IPS-NIHi7 (cell line): ENCODE results near the gene SPATA9.
A peak's percentile ranks its signal among the peaks of the same experiment; 100 is the strongest.
"Not testable (repeated sequence)": the region's sequence is repeated elsewhere in the genome, so short reads cannot be mapped to it uniquely, and the experiment has no call there.

ENCODE experiments used
- DNase-seq: peaks from one replicate; pipeline ENCODE4 v3.0.0; 2012; ENCODE audit warnings: mixed read lengths; ENCODE audit errors: extremely low spot score

Gene SPATA9

DNA sequence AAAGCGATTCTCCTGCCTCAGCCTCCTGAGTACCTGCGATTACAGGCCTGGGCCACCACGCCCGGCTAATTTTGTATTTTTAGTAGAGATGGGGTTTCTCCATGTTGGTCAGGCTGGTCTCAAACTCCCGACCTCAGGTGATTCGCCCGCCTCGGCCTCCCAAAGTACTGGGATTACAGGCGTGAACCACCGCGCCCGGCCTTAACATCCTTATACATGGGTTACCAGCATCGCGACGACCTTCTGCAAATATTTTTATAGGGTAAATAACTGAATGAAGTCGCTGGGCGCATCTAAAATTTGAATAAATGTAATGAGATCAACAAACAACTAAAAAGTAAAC, 36.6 kb downstream of the SPATA9 start:
- not testable (repeated sequence) for DNase-seq

DNA sequence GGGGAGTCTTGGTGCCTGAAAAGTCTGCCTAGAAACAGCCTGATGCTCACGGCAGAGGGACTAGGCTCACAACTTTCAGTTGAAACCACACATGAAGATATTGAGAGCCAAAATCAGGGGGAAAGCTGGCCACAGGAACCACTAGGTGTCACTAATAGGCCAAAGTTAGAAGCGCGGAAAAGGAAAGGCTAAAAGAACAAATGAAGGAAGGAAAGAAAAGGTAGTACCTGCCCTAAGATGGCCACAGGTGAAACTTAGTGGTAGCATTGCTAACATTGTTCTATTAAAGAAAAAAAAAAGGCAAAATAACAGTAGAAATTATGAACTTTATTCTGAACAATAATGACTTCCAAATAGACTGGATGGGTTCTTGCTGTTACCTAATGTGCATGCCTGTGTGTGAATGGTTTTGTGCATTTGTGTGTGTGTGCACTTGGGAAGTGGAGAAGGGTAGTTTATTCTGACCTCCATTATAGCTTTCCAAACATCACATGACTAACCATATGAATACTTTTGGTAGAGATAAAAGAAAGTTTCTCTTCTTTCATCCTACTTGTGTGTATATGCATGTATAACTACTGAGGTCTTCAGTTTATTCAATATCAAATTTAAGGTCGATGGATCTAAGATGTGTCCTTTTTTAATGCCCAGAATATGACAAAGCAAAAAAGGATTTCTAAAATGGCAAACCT, 38.3 kb downstream of the SPATA9 start:
- peak; percentile 68 for DNase-seq

DNA sequence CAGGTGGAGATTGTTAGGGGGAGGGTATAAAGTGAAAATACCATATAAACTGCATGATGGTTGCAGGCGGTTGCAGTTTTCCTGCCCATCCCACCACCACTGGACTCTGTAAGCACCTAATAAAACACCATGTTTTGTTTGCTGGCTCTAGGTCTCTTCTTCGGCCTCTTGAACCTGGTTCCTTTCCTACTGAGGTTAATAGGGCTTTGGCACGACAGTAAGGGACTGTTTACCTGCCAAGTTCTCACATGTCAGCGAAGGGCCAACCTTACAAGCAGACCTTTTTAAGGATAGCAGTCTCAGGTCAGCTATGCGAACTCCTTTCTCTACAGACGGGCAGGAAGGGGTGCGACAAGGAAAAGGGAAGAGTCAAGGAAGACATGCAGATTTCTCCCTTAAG, 39.6 kb downstream of the SPATA9 start:
- DNase-seq: no peak

DNA sequence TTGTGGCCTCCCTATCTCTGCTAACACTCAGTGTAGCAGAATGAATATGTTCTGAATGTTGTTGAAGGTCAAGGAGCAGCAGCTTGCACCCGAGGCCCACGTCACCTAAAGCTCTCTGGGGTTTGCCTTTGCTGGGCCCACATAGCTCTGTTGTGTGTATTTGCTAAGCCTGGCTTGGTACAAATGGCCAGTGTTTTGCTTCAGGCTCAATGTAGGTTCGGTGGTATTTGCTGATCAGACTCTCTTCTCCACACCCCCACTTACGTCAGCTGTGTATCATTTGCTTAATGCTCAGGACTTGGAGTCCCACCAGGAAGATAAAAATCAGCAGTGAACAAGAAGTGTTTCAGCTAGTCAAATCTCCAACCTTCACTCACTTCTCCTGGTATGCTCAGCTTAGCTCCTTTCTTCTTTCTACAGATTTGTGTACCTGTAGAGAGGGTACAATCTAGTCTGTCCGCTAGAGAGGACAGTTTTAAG, 41.0 kb downstream of the SPATA9 start:
- DNase-seq: no peak

DNA sequence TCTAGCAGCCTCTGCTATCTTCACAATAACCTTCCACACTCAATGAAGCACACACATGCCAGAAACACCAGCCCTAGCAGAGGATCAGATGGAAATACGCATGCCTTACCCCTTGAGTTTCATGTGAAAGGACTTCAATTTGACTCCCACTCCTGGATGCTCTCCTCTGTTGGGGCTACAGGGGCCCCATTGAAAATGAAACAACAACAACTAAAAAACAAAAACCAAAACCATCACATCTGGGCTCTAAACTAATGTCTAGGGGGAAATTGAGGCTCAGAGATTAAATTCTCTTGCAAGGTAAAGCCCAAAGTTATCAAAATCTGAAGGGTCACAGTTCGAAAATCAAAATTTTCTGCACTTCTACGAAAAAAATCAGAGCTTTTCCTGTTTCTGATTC, 44.2 kb downstream of the SPATA9 start:
- no peak for DNase-seq

- no peak for DNase-seq
Measured at GRCh38 chr5:95634081-95634480, 48.7 kb downstream of the SPATA9 start.

DNA sequence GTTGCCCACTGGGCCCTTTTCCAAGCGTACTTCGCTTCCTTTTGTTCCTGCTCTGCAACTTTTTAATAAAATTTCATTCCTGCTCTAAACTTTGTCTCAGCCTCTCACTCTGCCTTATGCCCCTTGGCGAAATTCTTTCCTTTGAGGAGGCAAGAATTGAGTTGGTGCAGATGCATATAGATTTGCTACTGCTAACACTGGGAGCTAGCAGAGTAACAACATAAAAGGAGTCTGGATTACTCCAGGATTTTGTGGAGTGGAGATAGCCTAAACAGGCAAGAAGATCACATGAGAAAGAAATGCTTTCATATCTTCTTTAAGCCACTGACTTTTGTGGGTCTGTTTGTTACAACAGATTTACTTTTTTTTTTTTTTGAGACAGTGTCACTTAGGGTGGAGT, 49.1 kb downstream of the SPATA9 start:
- DNase-seq: no peak

GRCh38 chr5:95632942-95633341, 49.8 kb downstream of the SPATA9 start:
- not testable (repeated sequence) for DNase-seq

DNA sequence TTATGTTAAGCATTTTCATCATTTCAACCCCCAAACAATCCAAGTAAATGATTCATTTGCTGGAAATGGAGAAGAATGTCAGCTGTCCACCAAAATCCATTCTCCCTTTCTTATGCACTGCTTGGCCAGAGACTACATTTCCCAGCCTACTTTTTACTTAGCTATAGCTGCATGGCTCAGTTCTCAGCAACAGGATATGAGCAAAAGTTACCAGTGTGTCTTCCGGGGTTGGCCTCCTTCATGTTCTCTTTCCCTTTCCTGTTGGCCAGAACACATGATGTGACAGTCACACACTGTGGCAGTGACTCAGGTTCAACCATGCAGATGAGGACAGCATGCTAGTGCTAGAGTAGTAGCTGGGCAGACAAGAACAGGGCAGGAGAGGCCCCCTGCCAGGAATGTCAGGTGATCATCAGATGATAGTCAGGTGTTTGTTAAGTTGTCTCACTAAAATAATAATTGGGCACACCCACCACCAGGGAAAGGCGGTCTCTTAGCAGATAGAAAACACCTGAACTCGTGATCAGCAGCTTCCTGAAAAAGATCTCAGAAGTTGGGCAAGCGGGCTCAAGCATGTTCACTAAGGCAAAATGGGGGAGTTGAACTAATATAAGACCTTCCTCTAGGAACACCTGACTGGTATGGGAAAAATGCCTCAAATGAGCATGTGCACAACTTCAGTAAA, 50.7 kb downstream of the SPATA9 start:
- no peak for DNase-seq

- no peak for DNase-seq
Measured at GRCh38 chr5:95631255-95631958, 51.4 kb downstream of the SPATA9 start.

DNA sequence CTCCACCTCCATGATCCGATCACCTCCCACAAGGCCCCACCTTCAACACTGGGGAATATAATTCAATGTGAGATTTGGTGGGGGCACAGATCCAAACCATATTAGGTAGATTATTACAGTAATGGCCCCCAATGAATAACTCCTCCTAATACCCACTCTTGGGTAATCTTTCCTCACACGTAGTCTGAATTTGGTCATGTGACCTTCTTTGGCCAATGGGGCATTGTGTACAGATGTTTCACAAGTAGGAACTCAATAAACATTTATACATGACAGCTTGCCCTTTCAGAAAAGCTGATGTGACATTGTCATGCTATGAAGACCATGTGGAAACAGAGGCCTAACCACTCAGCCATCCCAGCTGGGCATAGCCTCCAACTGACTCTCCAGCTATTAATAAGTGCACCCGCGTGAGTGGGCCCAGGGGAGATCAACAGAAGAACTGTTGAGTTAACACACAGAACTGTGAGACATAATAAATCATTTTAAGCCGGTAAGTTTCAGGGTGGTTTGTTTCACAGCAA, 52.3 kb downstream of the SPATA9 start:
- DNase-seq: no peak

- DNase-seq: no peak
Measured at GRCh38 chr5:95628933-95629332, 53.9 kb downstream of the SPATA9 start.

GRCh38 chr5:95627971-95628810, 54.6 kb downstream of the SPATA9 start:
- no peak for DNase-seq

GRCh38 chr5:95626701-95627100, 56.1 kb downstream of the SPATA9 start:
- DNase-seq: no peak

GRCh38 chr5:95624368-95624767, 58.4 kb downstream of the SPATA9 start:
- no peak for DNase-seq

GRCh38 chr5:95623706-95624105, 59.1 kb downstream of the SPATA9 start:
- DNase-seq: no peak

DNA sequence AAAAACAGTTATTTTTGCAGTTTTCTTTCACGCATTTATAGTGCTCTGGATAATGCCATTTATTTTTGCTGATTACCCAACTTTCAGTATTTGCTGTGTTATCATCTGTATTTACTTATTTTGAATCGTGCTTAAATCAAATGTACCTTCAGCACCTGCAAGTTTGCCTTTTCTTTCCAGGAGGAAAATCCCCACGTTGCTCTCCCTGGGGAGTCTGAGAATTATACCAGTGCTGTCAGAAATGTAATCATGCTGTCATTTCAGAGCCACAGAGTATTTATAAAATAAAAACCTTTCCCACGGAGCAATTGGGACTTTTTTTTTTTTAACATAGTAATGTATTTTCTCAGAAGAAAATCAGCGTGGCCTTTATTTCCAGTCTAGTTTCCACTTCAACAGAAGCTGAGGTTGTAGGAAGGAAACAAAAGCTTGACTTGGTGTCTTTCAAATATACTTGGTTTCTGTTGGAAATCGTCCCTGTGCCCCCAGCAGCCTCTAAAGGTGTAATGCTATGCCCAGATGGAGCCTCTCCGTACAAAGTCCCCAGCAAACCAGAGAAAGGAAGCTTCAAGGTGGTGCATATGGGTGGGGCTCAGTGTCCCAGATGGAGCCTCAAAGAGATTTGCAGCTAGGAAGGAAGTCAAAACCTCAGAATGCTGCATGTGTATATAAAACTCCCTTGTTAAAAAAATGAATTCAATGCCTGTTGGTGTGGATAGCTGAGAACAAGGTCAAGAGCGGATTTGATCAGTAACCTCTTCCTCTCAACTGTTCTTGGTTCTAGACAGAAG, 60.8 kb downstream of the SPATA9 start:
- DNase-seq: no peak

GRCh38 chr5:95620870-95621838, 61.6 kb downstream of the SPATA9 start:
- DNase-seq: peak; percentile 66

DNA sequence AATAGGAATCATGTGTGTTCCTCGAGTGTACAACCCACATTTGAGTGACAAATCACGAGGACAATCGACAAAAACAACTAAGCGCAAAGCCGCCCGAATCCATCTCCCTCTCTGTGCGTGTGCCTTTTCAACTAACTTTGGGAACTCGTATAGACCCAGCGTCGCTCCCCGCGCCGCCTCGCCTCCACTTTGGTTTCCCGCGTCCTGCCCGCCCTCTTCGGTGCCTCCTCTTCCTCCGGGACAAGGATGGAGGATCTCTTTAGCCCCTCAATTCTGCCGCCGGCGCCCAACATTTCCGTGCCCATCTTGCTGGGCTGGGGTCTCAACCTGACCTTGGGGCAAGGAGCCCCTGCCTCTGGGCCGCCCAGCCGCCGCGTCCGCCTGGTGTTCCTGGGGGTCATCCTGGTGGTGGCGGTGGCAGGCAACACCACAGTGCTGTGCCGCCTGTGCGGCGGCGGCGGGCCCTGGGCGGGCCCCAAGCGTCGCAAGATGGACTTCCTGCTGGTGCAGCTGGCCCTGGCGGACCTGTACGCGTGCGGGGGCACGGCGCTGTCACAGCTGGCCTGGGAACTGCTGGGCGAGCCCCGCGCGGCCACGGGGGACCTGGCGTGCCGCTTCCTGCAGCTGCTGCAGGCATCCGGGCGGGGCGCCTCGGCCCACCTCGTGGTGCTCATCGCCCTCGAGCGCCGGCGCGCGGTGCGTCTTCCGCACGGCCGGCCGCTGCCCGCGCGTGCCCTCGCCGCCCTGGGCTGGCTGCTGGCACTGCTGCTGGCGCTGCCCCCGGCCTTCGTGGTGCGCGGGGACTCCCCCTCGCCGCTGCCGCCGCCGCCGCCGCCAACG, 62.5 kb downstream of the SPATA9 start, which contains the start of gene GPR150:
Gene GPR150, plus strand, starts transcription at position 58 of the 840 bp plus-strand sequence. Its CDS starts 189 bp downstream, at position 247.
- DNase-seq: peak; percentile 37
